HCT116 (cell line): ENCODE data around the gene CXCL11. TPM values are rescaled to one million over a fixed set of nuclear protein-coding genes. Genes with fewer than 3 reads are reported as not detected.

Source experiments
- ATAC-seq: fragments of 200-7000 bp; cut with Tn5 transposase; 2 replicates; pipeline ENCODE4 v1.9.1; 2020; ENCODE audit warnings: mild to moderate bottlenecking, moderate library complexity
- BruUV-seq: library from RNA; stranded (reverse); fragments of 400-500 nt; replicated peaks from 2 replicates; lab custom pipeline; 2021; lab: Mats Ljungman, UMichigan
- CTCF ChIA-PET: fragments of 300-600 bp; sonication (Branson Sonifier 250); formaldehyde crosslinking; loops from one replicate; lab custom pipeline; 2021; ENCODE audit warnings: antibody characterized with exemption; lab: Charles Lee
- POLR2A ChIA-PET: fragments of 300-600, 350-600 bp; sonication (Branson Sonifier 250); formaldehyde crosslinking; loops from one replicate; lab custom pipeline; 2021; ENCODE audit warnings: antibody characterized with exemption; lab: Charles Lee
- RAD21 ChIA-PET, 2 experiments: fragments of 300-600 bp; sonication (Branson Sonifier 250); formaldehyde crosslinking; loops; one replicate each; lab custom pipeline; 2023; ENCODE audit warnings: low total read pairs in 2 of 2; ENCODE audit not compliant: uncharacterized antibody in 2 of 2, unreplicated experiment in 2 of 2, low non-redundant PET in 1 of 2; lab: Charles Lee
- DNase-seq: peaks from one replicate; pipeline ENCODE4 v3.0.0-alpha.2; 2010; ENCODE audit warnings: low read depth, low spot score
- H2AFZ ChIP-seq: fragments of 200-600 bp; shearing (Covaris generic), sonication (generic); 2 replicates; pipeline ENCODE4 v1.6.1; 2017; ENCODE audit warnings: low read depth, mixed run types, mixed read lengths, antibody characterized with exemption, low read length; ENCODE audit not compliant: poor library complexity, severe bottlenecking
- H3K27ac ChIP-seq: 2 replicates; pipeline ENCODE4 v1.5.1; 2012; ENCODE audit warnings: low read depth, low read length
- H3K27me3 ChIP-seq: fragments of 200-600 bp; sonication (generic); 2 replicates; pipeline ENCODE4 v1.6.1; 2016; ENCODE audit warnings: mixed run types, low read length, mixed read lengths; ENCODE audit not compliant: insufficient read depth
- H3K36me3 ChIP-seq, 2 experiments: fragments of 200-500 bp in 1 of 2; fragments of 200-600 bp in 1 of 2; sonication (Bioruptor generic) in 1 of 2; sonication (generic) in 1 of 2; 2 replicates each; pipeline versions ENCODE4 v1.5.1 to v1.6.1; 2014 to 2016; ENCODE audit warnings: low read length in 2 of 2, inconsistent platforms in 1 of 2, mixed read lengths in 1 of 2, mixed run types in 1 of 2; ENCODE audit not compliant: insufficient read depth in 2 of 2, control insufficient read depth in 1 of 2
- H3K4me1 ChIP-seq, 2 experiments: fragments of 200-600 bp in 1 of 2; sonication (generic) in 1 of 2; 2 replicates each; pipeline versions ENCODE4 v1.5.1 to v1.6.1; 2012 to 2017; ENCODE audit warnings: low read length in 2 of 2, inconsistent platforms in 1 of 2, mild to moderate bottlenecking in 1 of 2, mixed read lengths in 1 of 2, mixed run types in 1 of 2, moderate library complexity in 1 of 2; ENCODE audit not compliant: insufficient read depth in 2 of 2, control insufficient read depth in 1 of 2
- H3K4me2 ChIP-seq: fragments of 200-600 bp; sonication (generic); 2 replicates; pipeline ENCODE4 v1.6.1; 2017; ENCODE audit warnings: mixed run types, low read length, mixed read lengths
- H3K4me3 ChIP-seq, 2 experiments: fragments of 200-600 bp in 1 of 2; sonication (generic) in 1 of 2; replicated peaks in 1 of 2; 2 replicates each; pipeline ENCODE4 v1.5.1; 2011 to 2016; ENCODE audit warnings: low read length in 2 of 2, control low read depth in 1 of 2, low read depth in 1 of 2, mild to moderate bottlenecking in 1 of 2, mixed read lengths in 1 of 2, mixed run types in 1 of 2
- H3K79me2 ChIP-seq: fragments of 200-600 bp; sonication (generic); 2 replicates; pipeline ENCODE4 v1.6.1; 2017; ENCODE audit warnings: mild to moderate bottlenecking, mixed run types, low read length, moderate library complexity, mixed read lengths; ENCODE audit not compliant: insufficient read depth
- H3K9ac ChIP-seq: fragments of 200-600 bp; sonication (generic); 2 replicates; pipeline ENCODE4 v1.6.1; 2016; ENCODE audit warnings: low read length, mixed read lengths
- H3K9me2 ChIP-seq: fragments of 200-600 bp; sonication (generic), shearing (Covaris generic); 2 replicates; pipeline ENCODE4 v1.6.1; 2017; ENCODE audit warnings: mixed run types, mild to moderate bottlenecking, moderate library complexity; ENCODE audit not compliant: insufficient read depth
- H3K9me3 ChIP-seq, 2 experiments: fragments of 200-500 bp in 1 of 2; fragments of 200-600 bp in 1 of 2; sonication (Bioruptor generic) in 1 of 2; sonication (generic) in 1 of 2; 2 replicates each; pipeline ENCODE4 v1.6.1; 2014 to 2017; ENCODE audit warnings: low read length in 2 of 2, mixed read lengths in 2 of 2, inconsistent platforms in 1 of 2, low read depth in 1 of 2, mild to moderate bottlenecking in 1 of 2, mixed run types in 1 of 2, moderate library complexity in 1 of 2; ENCODE audit not compliant: control insufficient read depth in 1 of 2, insufficient read depth in 1 of 2
- H4K20me1 ChIP-seq: fragments of 200-600 bp; sonication (generic), shearing (Covaris generic); 2 replicates; pipeline ENCODE4 v1.6.1; 2017; ENCODE audit warnings: mixed run types, mild to moderate bottlenecking, moderate library complexity; ENCODE audit not compliant: insufficient read depth
- CEBPB ChIP-seq: IDR thresholded peaks from 2 replicates; pipeline ENCODE4 v1.6.1; 2012; ENCODE audit warnings: low read depth
- ELF1 ChIP-seq: IDR thresholded peaks from 2 replicates; pipeline ENCODE4 v1.6.1; 2012; ENCODE audit warnings: low read depth, borderline replicate concordance
- EZH2 ChIP-seq: fragments of 200-600 bp; sonication (generic); IDR thresholded peaks from 2 replicates; pipeline ENCODE4 v1.6.1; 2017; ENCODE audit warnings: antibody characterized with exemption, mixed run types
- EZH2phosphoT487 ChIP-seq: fragments of 200-600 bp; IDR thresholded peaks from 2 replicates; pipeline ENCODE4 v1.6.1; 2018; ENCODE audit warnings: antibody characterized with exemption, borderline replicate concordance
- FOSL1 ChIP-seq: IDR thresholded peaks from 2 replicates; pipeline ENCODE4 v1.6.1; 2012; ENCODE audit warnings: low read depth
- POLR2A ChIP-seq: IDR thresholded peaks from 2 replicates; pipeline ENCODE4 v1.7.0; 2011; ENCODE audit warnings: borderline replicate concordance; ENCODE audit not compliant: insufficient read depth, insufficient read length; ENCODE audit errors: extremely low read depth
- POLR2AphosphoS5 ChIP-seq: IDR thresholded peaks from 2 replicates; pipeline ENCODE4 v1.6.1; 2011; ENCODE audit warnings: mild to moderate bottlenecking, low read depth, low read length, moderate library complexity
- SRF ChIP-seq: IDR thresholded peaks from 2 replicates; pipeline ENCODE4 v1.6.1; 2012; ENCODE audit warnings: low read depth
- TCF7L2 ChIP-seq: IDR thresholded peaks from 2 replicates; pipeline ENCODE4 v1.7.0; 2011; ENCODE audit warnings: borderline replicate concordance, inconsistent platforms; ENCODE audit not compliant: insufficient read depth, insufficient read length; ENCODE audit errors: extremely low read depth
- ZFX ChIP-seq: fragments of 450-650 bp; IDR thresholded peaks from 2 replicates; pipeline ENCODE4 v1.6.1; 2017
- intact Hi-C: fragments of 100-400 bp; cut with micrococcal nuclease; formaldehyde crosslinking; loops from 2 replicates; pipeline ENCODE4 v1.10.0; 2022
- total RNA-seq: library from RNA; stranded (reverse); gene quantifications from one replicate; pipeline ENCODE4 v1.2.1, GENCODE V29; 2021; ENCODE audit not compliant: unreplicated experiment
- TF ChIP-seq, protein P1 (sequence below): IDR thresholded peaks from 2 replicates; pipeline ENCODE4 v1.6.1; 2012

CXCL11 gene
- total RNA-seq, 1 experiment from 2014 or later: not detected

DNA sequence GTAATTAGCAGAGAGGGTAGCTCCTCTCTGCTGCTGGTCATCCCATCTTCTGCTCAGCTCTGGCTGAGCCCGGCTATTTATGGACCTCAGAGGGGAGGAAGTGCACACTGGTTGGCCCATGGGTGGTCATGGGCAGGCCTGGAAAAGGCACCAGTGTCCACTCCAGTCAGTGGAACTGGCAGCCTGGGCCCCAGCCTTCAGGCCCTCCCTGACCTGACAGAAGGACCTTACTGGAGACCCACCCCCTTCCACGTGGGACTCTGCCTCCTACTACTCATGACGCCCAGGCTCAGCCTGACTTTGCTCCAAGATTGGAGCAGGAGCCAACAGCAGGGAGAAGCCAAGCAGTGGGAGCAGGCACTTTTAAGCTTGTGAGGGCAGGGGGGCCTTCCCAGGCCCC, 30.7 kb upstream of the CXCL11 start:
- Histone ChIP-seq H3K4me3 (no peak overlapping the region), H3K36me3 (no peaks in the 10 kb centered on the region), H3K4me2 (no peak overlapping the region), H3K79me2 (no peaks in the 10 kb centered on the region), H3K27me3 (no peaks in the 10 kb centered on the region), H3K4me1 (no peaks in the 10 kb centered on the region), H4K20me1 (no peaks in the 10 kb centered on the region), H3K9me2 (no peaks in the 10 kb centered on the region), H3K9me3 (no peaks in the 10 kb centered on the region), H3K27ac (no peak overlapping the region), H2AFZ (no peak overlapping the region), H3K9ac (no peak overlapping the region)
- no TSS peak for BruUV-seq
- intact Hi-C loops: loop anchor here (5.0 kb wide), 1 partner anchor 149 kb away; no protein-coding TSS in a partner anchor
- ChIA-PET RAD21 (no interaction called here), CTCF (no interaction called here), POLR2A (no interaction called here)
- TF ChIP-seq EZH2: no peak
- TF ChIP-seq TCF7L2: no peak
- no peak for TF ChIP-seq ZFX
- TF ChIP-seq FOSL1: no peak
- no peak for TF ChIP-seq ELF1
- no peak for TF ChIP-seq EZH2phosphoT487
- TF ChIP-seq, protein P1, sequence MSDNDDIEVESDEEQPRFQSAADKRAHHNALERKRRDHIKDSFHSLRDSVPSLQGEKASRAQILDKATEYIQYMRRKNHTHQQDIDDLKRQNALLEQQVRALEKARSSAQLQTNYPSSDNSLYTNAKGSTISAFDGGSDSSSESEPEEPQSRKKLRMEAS: no peak
- DNase-seq: no peak
- ATAC-seq: no peak

DNA sequence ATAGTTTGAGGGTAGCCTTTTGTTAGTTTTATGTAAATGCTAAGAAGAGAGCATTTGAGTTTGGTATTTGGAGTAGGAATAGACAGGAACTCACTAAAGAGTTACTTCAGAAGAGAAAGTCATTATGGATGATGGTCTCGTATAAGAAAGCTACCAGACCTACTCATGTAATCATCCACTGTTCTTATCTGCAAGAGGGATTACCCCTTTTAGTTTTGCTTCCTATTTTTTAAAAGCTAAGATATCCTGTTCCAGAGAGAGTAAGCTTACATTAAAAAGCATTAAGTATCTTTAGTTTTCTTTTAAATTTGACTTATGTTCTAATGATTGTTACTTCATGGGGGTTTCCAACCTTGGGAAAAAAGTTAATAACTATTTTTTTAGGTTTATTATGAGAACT, 26.1 kb upstream of the CXCL11 start:
- Histone ChIP-seq H3K27ac (no peak overlapping the region), H4K20me1 (no peaks in the 10 kb centered on the region), H3K27me3 (peaks cover 8% of the 10 kb centered on the region; the same call in 1 of the 2 replicates), H3K9ac (no peak overlapping the region), H3K4me2 (no peak overlapping the region), H3K36me3 (no peaks in the 10 kb centered on the region), H3K9me2 (no peaks in the 10 kb centered on the region), H3K4me1 (no peaks in the 10 kb centered on the region), H2AFZ (no peak overlapping the region), H3K79me2 (no peaks in the 10 kb centered on the region), H3K4me3 (no peak overlapping the region), H3K9me3 (no peaks in the 10 kb centered on the region)
- ATAC-seq: no peak
- ChIA-PET POLR2A (no interaction called here), RAD21 (no interaction called here), CTCF (interaction anchor here (0.7 kb wide), 1 partner anchor 66 kb away, joined by 3 read pairs; no protein-coding TSS in a partner anchor)
- TF ChIP-seq SRF: no peak
- no peak for TF ChIP-seq TCF7L2
- TF ChIP-seq CEBPB: no peak
- TF ChIP-seq, protein P1: no peak
- no peak for TF ChIP-seq FOSL1
- TF ChIP-seq POLR2A: no peak
- no peak for TF ChIP-seq POLR2AphosphoS5
- no TSS peak for BruUV-seq
- no peak for DNase-seq
- intact Hi-C loops: loop anchor here (5.0 kb wide), 1 partner anchor 160 kb away; the partner anchor contains the start of gene PPEF2
